ENCODE measurements around the gene EVL. TPM values are rescaled to one million over a fixed set of nuclear protein-coding genes. Genes with fewer than 3 reads are reported as not detected.
"Not testable (repeated sequence)": the region's sequence is repeated elsewhere in the genome, so short reads cannot be mapped to it uniquely, and the experiment has no call there.

The EVL gene
- total RNA-seq, 6 experiments from 2014 or later, result 1.2 to 4.8 (median 2.0) TPM

GRCh38 chr14:100170880-100171279 is 105.7 kb downstream of the EVL start:
- no peak for TF ChIP-seq CTCF (IDR thresholded peaks at IDR 0.05)
- no peak overlapping the region for H3K27ac Mint-ChIP-seq
- no peaks in the 10 kb centered on the region for H3K9me3 Mint-ChIP-seq
- H3K27me3 Mint-ChIP-seq (ENCODE audit: insufficient read depth), result peaks cover 17% of the 10 kb centered on the region
- H3K4me3 Mint-ChIP-seq, result no peak overlapping the region
- no peaks in the 10 kb centered on the region for H3K36me3 Mint-ChIP-seq (ENCODE audit: low read depth)
- no peak for DNase-seq
- H3K4me1 Mint-ChIP-seq (ENCODE audit: low read depth), result 0 out of 2 replicates have a peak, but pooled peaks cover 5% of the 10 kb centered on the region

GRCh38 chr14:100172811-100173210 is 107.6 kb downstream of the EVL start:
- no peak for TF ChIP-seq CTCF (IDR thresholded peaks at IDR 0.05)
- H3K27ac Mint-ChIP-seq, result no peak overlapping the region
- H3K36me3 Mint-ChIP-seq (ENCODE audit: low read depth), result no peaks in the 10 kb centered on the region
- no peak overlapping the region for H3K4me3 Mint-ChIP-seq
- no peak for DNase-seq
- H3K4me1 Mint-ChIP-seq (ENCODE audit: low read depth), result no peaks in the 10 kb centered on the region
- H3K9me3 Mint-ChIP-seq, result no peaks in the 10 kb centered on the region
- H3K27me3 Mint-ChIP-seq (ENCODE audit: insufficient read depth), result peaks cover 16% of the 10 kb centered on the region

GRCh38 chr14:100173353-100173752 is 108.1 kb downstream of the EVL start:
- Mint-ChIP-seq H3K9me3 (no peaks in the 10 kb centered on the region), H3K4me1 (ENCODE audit: low read depth) (no peaks in the 10 kb centered on the region), H3K27ac (no peak overlapping the region), H3K27me3 (ENCODE audit: insufficient read depth) (peaks cover 16% of the 10 kb centered on the region), H3K4me3 (no peak overlapping the region), H3K36me3 (ENCODE audit: low read depth) (no peaks in the 10 kb centered on the region)
- no peak for DNase-seq
- TF ChIP-seq CTCF (IDR thresholded peaks at IDR 0.05), result no peak

- no peak for DNase-seq
- Mint-ChIP-seq H3K4me3 (no peak overlapping the region), H3K27me3 (ENCODE audit: insufficient read depth) (peaks cover 16% of the 10 kb centered on the region), H3K4me1 (ENCODE audit: low read depth) (no peaks in the 10 kb centered on the region; the same call in 1 of the 2 replicates), H3K27ac (no peak overlapping the region), H3K9me3 (no peaks in the 10 kb centered on the region), H3K36me3 (ENCODE audit: low read depth) (no peaks in the 10 kb centered on the region)
- TF ChIP-seq CTCF (IDR thresholded peaks at IDR 0.05), result no peak
Measured at GRCh38 chr14:100176811-100177327, 111.6 kb downstream of the EVL start.

GRCh38 chr14:100178691-100179090 is 113.5 kb downstream of the EVL start:
- Mint-ChIP-seq H3K27me3 (ENCODE audit: insufficient read depth) (peaks cover 23% of the 10 kb centered on the region), H3K9me3 (no peaks in the 10 kb centered on the region)
- no peak for DNase-seq

GRCh38 chr14:100180671-100181070 is 115.4 kb downstream of the EVL start:
- H3K36me3 Mint-ChIP-seq (ENCODE audit: low read depth); H3K27ac Mint-ChIP-seq; DNase-seq; H3K4me3 Mint-ChIP-seq; H3K4me1 Mint-ChIP-seq (ENCODE audit: low read depth); H3K9me3 Mint-ChIP-seq: not testable (repeated sequence)
- H3K27me3 Mint-ChIP-seq (ENCODE audit: insufficient read depth), result peaks cover 11% of the 10 kb centered on the region

More at GRCh38 chr14:100178691-100179090, 113.5 kb downstream of the EVL start:
- H3K27ac Mint-ChIP-seq, result no peak overlapping the region
- H3K4me3 Mint-ChIP-seq, result no peak overlapping the region
- no peaks in the 10 kb centered on the region for H3K36me3 Mint-ChIP-seq (ENCODE audit: low read depth)
- no peak for TF ChIP-seq CTCF (IDR thresholded peaks at IDR 0.05)
- H3K4me1 Mint-ChIP-seq (ENCODE audit: low read depth), result peaks cover 5% of the 10 kb centered on the region

- not testable (repeated sequence) for H3K27me3 Mint-ChIP-seq (ENCODE audit: insufficient read depth); H3K27ac Mint-ChIP-seq; H3K4me3 Mint-ChIP-seq; H3K4me1 Mint-ChIP-seq (ENCODE audit: low read depth); DNase-seq; H3K36me3 Mint-ChIP-seq (ENCODE audit: low read depth); H3K9me3 Mint-ChIP-seq
Measured at GRCh38 chr14:100181876-100182551, 116.8 kb downstream of the EVL start.
